A673 (cell line): ENCODE measurements around the gene HTR3E.

ENCODE experiments used
- CTCF ChIP-seq: fragments of 300-800, 200-600 bp; sonication (generic); conservative IDR thresholded peaks from 2 replicates; pipeline ENCODE4 v1.5.1; 2017; ENCODE audit warnings: low read depth, mild to moderate bottlenecking, antibody characterized with exemption, low read length, moderate library complexity, mixed read lengths
- EZH2 ChIP-seq: fragments of 200-600 bp; sonication (generic); IDR thresholded peaks from 2 replicates; pipeline ENCODE4 v1.6.1; 2017; ENCODE audit warnings: borderline replicate concordance, low read depth, mild to moderate bottlenecking, mixed read lengths, antibody characterized with exemption, low read length; ENCODE audit not compliant: poor library complexity, severe bottlenecking

- no peak for TF ChIP-seq CTCF
- TF ChIP-seq EZH2: no peak
Observed at GRCh38 chr3:184078851-184079250, 18.0 kb upstream of the HTR3E start.
